ENCODE measurements around the gene MYL3.

Gene MYL3

GRCh38 chr3:46880884-46881595 lies 17.8 kb upstream of the MYL3 start:
- Mint-ChIP-seq H3K27ac (peak overlapping the region; percentile 67 to 97 (median 92)), H3K9me3 (no peaks in the 10 kb centered on the region), H3K4me1 (peaks cover 39% of the 10 kb centered on the region), H3K27me3 (ENCODE audit: low read depth) (peaks cover 49% of the 10 kb centered on the region), H3K36me3 (ENCODE audit: low read depth) (peaks cover 14% of the 10 kb centered on the region), H3K4me3 (peak overlapping the region; percentile 85 to 89 (median 87))
- TF ChIP-seq CTCF (IDR thresholded peaks at IDR 0.05; ENCODE audit: unreplicated experiment in 3 of 3): no peak

GRCh38 chr3:46878781-46879436 lies 15.7 kb upstream of the MYL3 start:
- H3K27ac Mint-ChIP-seq: peak overlapping the region; percentile 44 to 97 (median 92)
- peaks cover 34% of the 10 kb centered on the region for H3K27me3 Mint-ChIP-seq (ENCODE audit: low read depth)
- H3K36me3 Mint-ChIP-seq (ENCODE audit: low read depth): peaks cover under 1% of the 10 kb centered on the region
- peak overlapping the region; percentile 85 to 89 (median 87) for H3K4me3 Mint-ChIP-seq
- no peaks in the 10 kb centered on the region for H3K9me3 Mint-ChIP-seq
- H3K4me1 Mint-ChIP-seq: peaks cover 39% of the 10 kb centered on the region
- TF ChIP-seq CTCF (IDR thresholded peaks at IDR 0.05; ENCODE audit: unreplicated experiment in 3 of 3): no peak

- Mint-ChIP-seq H3K4me1 (peaks cover 51% of the 10 kb centered on the region), H3K27ac (peak within 1 kb of the TSS; percentile 60 to 97 (median 95)), H3K9me3 (no peaks in the 10 kb centered on the region), H3K4me3 (peak within 1 kb of the TSS; percentile 28 to 62 (median 50)), H3K27me3 (ENCODE audit: low read depth) (peaks cover 27% of the 10 kb centered on the region), H3K36me3 (ENCODE audit: low read depth) (no peaks in the 10 kb centered on the region)
- TF ChIP-seq CTCF (IDR thresholded peaks at IDR 0.05; ENCODE audit: unreplicated experiment in 3 of 3): no peak
Measured at GRCh38 chr3:46877406-46878125, 14.3 kb upstream of the MYL3 start, which contains the start of gene PTH1R. PTH1R (plus strand) TSS chr3:46877721; CDS start chr3:46883560, 5,839 bp downstream.

GRCh38 chr3:46876313-46877300 lies 13.4 kb upstream of the MYL3 start:
- peaks cover 25% of the 10 kb centered on the region for H3K27me3 Mint-ChIP-seq (ENCODE audit: low read depth)
- H3K4me1 Mint-ChIP-seq: peaks cover 54% of the 10 kb centered on the region
- no peaks in the 10 kb centered on the region for H3K9me3 Mint-ChIP-seq
- H3K27ac Mint-ChIP-seq: peak overlapping the region; percentile 60 to 97 (median 95)
- peak overlapping the region in 2 of 3 experiments; percentile 28 to 50 for H3K4me3 Mint-ChIP-seq
- H3K36me3 Mint-ChIP-seq (ENCODE audit: low read depth): no peaks in the 10 kb centered on the region
- no peak for TF ChIP-seq CTCF (IDR thresholded peaks at IDR 0.05; ENCODE audit: unreplicated experiment in 3 of 3)

- H3K4me3 Mint-ChIP-seq: no peak overlapping the region
- peaks cover 21% of the 10 kb centered on the region for H3K27me3 Mint-ChIP-seq (ENCODE audit: low read depth)
- TF ChIP-seq CTCF (IDR thresholded peaks at IDR 0.05; ENCODE audit: unreplicated experiment in 3 of 3): no peak
- peak overlapping the region; percentile 80 to 97 (median 92) for H3K27ac Mint-ChIP-seq
- no peaks in the 10 kb centered on the region for H3K36me3 Mint-ChIP-seq (ENCODE audit: low read depth)
- H3K4me1 Mint-ChIP-seq: peaks cover 62% of the 10 kb centered on the region
- no peaks in the 10 kb centered on the region for H3K9me3 Mint-ChIP-seq
Measured at GRCh38 chr3:46875560-46875959, 12.3 kb upstream of the MYL3 start.
